GM12878 (cell line): ENCODE results near the gene ABHD13. TPM values are rescaled to one million over a fixed set of nuclear protein-coding genes. Genes with fewer than 3 reads are reported as not detected.

Experiments
- ATAC-seq: fragments of 200-7000 bp; cut with Tn5 transposase; 3 replicates; pipeline ENCODE4 v1.9.1; 2020; ENCODE audit warnings: mild to moderate bottlenecking, moderate library complexity
- BruUV-seq: library from RNA; stranded (reverse); fragments of 400-500 nt; replicated peaks from 2 replicates; lab custom pipeline; 2021; lab: Mats Ljungman, UMichigan
- CTCF ChIA-PET: fragments of 300-600 bp; sonication (Branson Sonifier 250); formaldehyde crosslinking; extraction: SDS; loops from one replicate; lab custom pipeline; 2021; ENCODE audit warnings: inconsistent platforms; lab: Yijun Ruan, JAX
- POLR2A ChIA-PET: fragments of 350-600 bp; formaldehyde crosslinking; extraction: SDS; loops from one replicate; lab custom pipeline; 2021; ENCODE audit warnings: inconsistent platforms; lab: Charles Lee
- RAD21 ChIA-PET: fragments of 300-600 bp; sonication (Branson Sonifier 250); formaldehyde crosslinking; loops from one replicate; lab custom pipeline; 2023; ENCODE audit warnings: antibody characterized with exemption; ENCODE audit not compliant: unreplicated experiment; lab: Charles Lee
- SMC1A ChIA-PET: fragments of 300-600 bp; sonication (Branson Sonifier 250); formaldehyde crosslinking; loops from one replicate; lab custom pipeline; 2023; ENCODE audit not compliant: unreplicated experiment, uncharacterized antibody; lab: Charles Lee
- DNase-seq: peaks from one replicate; pipeline ENCODE4 v3.0.0-alpha.2; 2011; ENCODE audit warnings: low read depth, low spot score
- FAIRE-seq: peaks from 3 replicates; lab custom pipeline; 2011; peaks lifted over from hg19 to GRCh38; lab: Jason Lieb, UNC
- H2AFZ ChIP-seq: 2 replicates; pipeline ENCODE4 v1.6.0; 2011; ENCODE audit warnings: low read depth, low read length, control low read depth; ENCODE audit not compliant: control insufficient read depth
- H3K27ac ChIP-seq: 2 replicates; pipeline ENCODE4 v1.5.1; 2011; ENCODE audit warnings: control low read depth; ENCODE audit not compliant: control insufficient read depth, insufficient read depth
- H3K27me3 ChIP-seq, 2 experiments: replicated peaks in 1 of 2; 2 replicates each; pipeline versions ENCODE4 v1.6.0 to v1.6.1; 2011; ENCODE audit warnings: low read length in 1 of 2; ENCODE audit not compliant: control insufficient read depth in 2 of 2, insufficient read depth in 2 of 2
- H3K36me3 ChIP-seq, 2 experiments: 2 replicates each; pipeline ENCODE4 v1.5.1; 2011; ENCODE audit warnings: low read length in 1 of 2; ENCODE audit not compliant: control insufficient read depth in 2 of 2, insufficient read depth in 2 of 2
- H3K4me1 ChIP-seq: 2 replicates; pipeline ENCODE4 v1.6.1; 2011; ENCODE audit warnings: mild to moderate bottlenecking, low read length, moderate library complexity, mixed read lengths; ENCODE audit not compliant: control insufficient read depth, insufficient read depth
- H3K4me2 ChIP-seq: 2 replicates; pipeline ENCODE4 v1.6.0; 2011; ENCODE audit warnings: control low read depth; ENCODE audit not compliant: control insufficient read depth, insufficient read depth
- H3K4me3 ChIP-seq: fragments of 200-600 bp; sonication (generic); 2 replicates; pipeline ENCODE4 v1.5.1; 2016
- H3K79me2 ChIP-seq: 2 replicates; pipeline ENCODE4 v1.6.0; 2011; ENCODE audit warnings: low read length; ENCODE audit not compliant: control insufficient read depth, insufficient read depth
- H3K9ac ChIP-seq: 2 replicates; pipeline ENCODE4 v1.8.0; 2011; ENCODE audit warnings: low read length, control low read depth, mixed read lengths; ENCODE audit not compliant: control insufficient read depth, insufficient read depth
- H3K9me3 ChIP-seq: replicated peaks from 3 replicates; pipeline ENCODE4 v1.5.1; 2011; ENCODE audit warnings: mild to moderate bottlenecking, low read length; ENCODE audit not compliant: control insufficient read depth, insufficient read depth
- H4K20me1 ChIP-seq: 2 replicates; pipeline ENCODE4 v1.6.0; 2011; ENCODE audit not compliant: control insufficient read depth, insufficient read depth
- CBFB ChIP-seq: IDR thresholded peaks from 2 replicates; pipeline ENCODE4 v1.6.1; 2016; ENCODE audit warnings: antibody characterized with exemption, low read depth
- CEBPB ChIP-seq, 2 experiments: fragments of 150-350 bp in 1 of 2; IDR thresholded peaks; 2 replicates each; pipeline ENCODE4 v1.6.1; 2012 to 2014; ENCODE audit warnings: low read depth in 2 of 2, low read length in 2 of 2, borderline replicate concordance in 1 of 2, inconsistent platforms in 1 of 2
- CHD1 ChIP-seq: IDR thresholded peaks from 2 replicates; pipeline ENCODE4 v1.6.1; 2012; ENCODE audit warnings: low read depth, low read length, improper control_type of control experiment
- CTCF ChIP-seq, 3 experiments: IDR thresholded peaks in 2 of 3; conservative IDR thresholded peaks in 1 of 3; 2 replicates each; pipeline ENCODE4 v1.5.1; 2011; ENCODE audit warnings: low read depth in 3 of 3, low read length in 3 of 3, mild to moderate bottlenecking in 3 of 3, control low read depth in 2 of 3, moderate library complexity in 2 of 3, inconsistent platforms in 1 of 3, mixed read lengths in 1 of 3; ENCODE audit not compliant: control insufficient read depth in 2 of 3, insufficient read depth in 1 of 3; ENCODE audit errors: extremely low read depth in 1 of 3
- ETV6 ChIP-seq, 2 experiments: fragments of 450-650 bp in 1 of 2; IDR thresholded peaks in 1 of 2; conservative IDR thresholded peaks in 1 of 2; 2 replicates each; pipeline ENCODE4 v1.6.1; 2014; ENCODE audit warnings: antibody characterized with exemption in 1 of 2, borderline replicate concordance in 1 of 2, low read depth in 1 of 2, mild to moderate bottlenecking in 1 of 2, moderate library complexity in 1 of 2
- HDAC2 ChIP-seq: fragments of 200-600 bp; sonication (generic); IDR thresholded peaks from 2 replicates; pipeline ENCODE4 v1.6.1; 2017
- HDGF ChIP-seq: fragments of 450-650 bp; IDR thresholded peaks from 2 replicates; pipeline ENCODE4 v1.6.1; 2016; ENCODE audit warnings: antibody characterized with exemption
- KAT2A ChIP-seq: conservative IDR thresholded peaks from 2 replicates; pipeline ENCODE4 v1.6.1; 2011; ENCODE audit warnings: low read depth, low read length; ENCODE audit not compliant: control insufficient read depth
- NR2C2 ChIP-seq: IDR thresholded peaks from 2 replicates; pipeline ENCODE4 v1.6.1; 2011; ENCODE audit warnings: borderline replicate concordance, low read depth; ENCODE audit not compliant: control insufficient read depth, insufficient read length
- PAX5 ChIP-seq: IDR thresholded peaks from 2 replicates; pipeline ENCODE4 v1.6.1; 2011; ENCODE audit warnings: low read depth, low read length, borderline replicate concordance
- PRDM15 ChIP-seq: fragments of 450-650 bp; formaldehyde crosslinking; IDR thresholded peaks from 2 replicates; pipeline ENCODE4 v1.4.0; 2020; ENCODE audit warnings: mild to moderate bottlenecking, moderate library complexity
- RAD21 ChIP-seq: IDR thresholded peaks from 2 replicates; pipeline ENCODE4 v1.6.1; 2011; ENCODE audit warnings: mild to moderate bottlenecking, low read depth, low read length, moderate library complexity; ENCODE audit not compliant: insufficient read depth
- SREBF2 ChIP-seq: IDR thresholded peaks from 2 replicates; pipeline ENCODE4 v1.6.1; 2012; ENCODE audit warnings: mild to moderate bottlenecking, low read length
- YY1 ChIP-seq: IDR thresholded peaks from 2 replicates; pipeline ENCODE4 v1.6.1; 2011; ENCODE audit warnings: low read depth, mild to moderate bottlenecking, low read length
- ZNF384 ChIP-seq: IDR thresholded peaks from 2 replicates; pipeline ENCODE4 v1.6.1; 2012; ENCODE audit warnings: low read depth, mild to moderate bottlenecking, low read length, improper control_type of control experiment, borderline replicate concordance
- ZNF622 ChIP-seq: fragments of 450-650 bp; IDR thresholded peaks from 2 replicates; pipeline ENCODE4 v1.6.1; 2017; ENCODE audit warnings: mild to moderate bottlenecking, inconsistent platforms
- WGBS: methylation state at CpG from one replicate; pipeline ENCODE4 v1.1.6; 2016; ENCODE audit warnings: low lambda C conversion rate; ENCODE audit not compliant: insufficient replicate concordance, insufficient coverage; ENCODE audit errors: missing lambda C conversion rate; 5-methylcytosine and 5-hydroxymethylcytosine counted together
- in situ Hi-C: fragments of 300-500 bp; cut with MboI; formaldehyde crosslinking; loops from 9 replicates; pipeline ENCODE4 v1.14.3; 2018; ENCODE audit warnings: mixed read lengths
- intact Hi-C: fragments of 100-400 bp; cut with micrococcal nuclease; formaldehyde crosslinking; loops from one replicate; pipeline ENCODE4 v1.14.2; 2022; ENCODE audit not compliant: unreplicated experiment
- polyA plus RNA-seq, 11 experiments: library from polyadenylated mRNA; depleted of rRNA in 4 of 11; unstranded in 6 of 11; stranded (reverse) in 5 of 11; fragments of >200 nt; fragmentation: Nextera tagmentation in 4 of 11; fragmentation: Illumina TruSeq in 1 of 11; extraction: Ambion mirVana in 4 of 11; extraction: Trizol in 1 of 11; gene quantifications; 1 replicate in 1 of 11; 2 replicates in 10 of 11; pipeline versions ENCODE4 v1.2.1 to v1.2.3, GENCODE V29; 2011 to 2016; ENCODE audit warnings: inconsistent platforms in 2 of 11, missing spikeins in 2 of 11, low read depth in 1 of 11
- total RNA-seq, 4 experiments: library from RNA; depleted of rRNA in 3 of 4; stranded (reverse); fragments of >200 nt in 3 of 4; fragmentation: Illumina TruSeq in 1 of 4; extraction: Trizol in 1 of 4; gene quantifications; 2 replicates each; pipeline versions ENCODE4 v1.2.1 to v1.2.3, GENCODE V29; 2013 to 2021

Gene ABHD13
- total and polyA plus RNA-seq, 10 of the 15 experiments (the other 5 are each of a cell fraction or from before 2014, with no cell fraction given), result 3.2 to 10.7 (median 6.5) TPM

GRCh38 chr13:108210551-108210950, 7.6 kb upstream of the ABHD13 start:
- FAIRE-seq (no peak), DNase-seq (no peak), ATAC-seq (no peak)
- no peak overlapping the region for H2AFZ ChIP-seq
- intact Hi-C loops (no loop called here), in situ Hi-C loops (loop anchor here (25.0 kb wide), 1 partner anchor 1648 kb away; the partner anchor contains the start of gene ARGLU1)
- no TSS peak for BruUV-seq
- peaks cover 6% of the 10 kb centered on the region; the same call in 1 of the 2 replicates for H3K4me1 ChIP-seq
- H3K79me2 ChIP-seq, result peaks cover 5% of the 10 kb centered on the region
- no peaks in the 10 kb centered on the region for H3K9me3 ChIP-seq
- H4K20me1 ChIP-seq, result no peaks in the 10 kb centered on the region
- POLR2A ChIA-PET, result no interaction called here
- no peak overlapping the region for H3K9ac ChIP-seq
- no peak overlapping the region for H3K4me2 ChIP-seq
- CTCF ChIA-PET, result interaction anchor here (1.5 to 2.8 kb wide), 2 partner anchors 9 to 10 kb away, joined by 5 to 10 read pairs; no protein-coding TSS in a partner anchor
- TF ChIP-seq ETV6 (conservative IDR thresholded peaks at IDR 0.05 in 1 of 2, IDR thresholded peaks at IDR 0.05 in 1 of 2; ENCODE audit: borderline replicate concordance in 1 of 2, low read depth in 1 of 2) (no peak), CHD1 (no peak), SREBF2 (no peak), PRDM15 (CRISPR knock-in tag) (no peak), CBFB (no peak), HDGF (no peak), ZNF384 (no peak), HDAC2 (no peak), KAT2A (no peak), YY1 (no peak), NR2C2 (no peak), PAX5 (no peak), CTCF (IDR thresholded peaks at IDR 0.05 in 2 of 3, conservative IDR thresholded peaks at IDR 0.05 in 1 of 3; ENCODE audit: control insufficient read depth in 2 of 3, extremely low read depth in 1 of 3, insufficient read depth in 1 of 3, low read depth in 3 of 3, low read length in 3 of 3) (no peak), RAD21 (no peak), ZNF622 (no peak), CEBPB (IDR thresholded peaks at IDR 0.05; ENCODE audit: borderline replicate concordance in 1 of 2, low read depth in 2 of 2, low read length in 2 of 2) (no peak)
- H3K4me3 ChIP-seq, result no peak overlapping the region
- RAD21 ChIA-PET, result no interaction called here
- SMC1A ChIA-PET, result no interaction called here
- no peaks in the 10 kb centered on the region for H3K27me3 ChIP-seq
- no peak overlapping the region for H3K27ac ChIP-seq
- WGBS, result 77% methylated on average over 2 of the region's 2 CpGs
- peaks cover 0 to 8% of the 10 kb centered on the region in 2 experiments; a peak in 2 of 4 replicates for H3K36me3 ChIP-seq
